Ovary (tissue), 9 donors: ENCODE data around the gene ACVR2A. TPM values are rescaled to one million over a fixed set of nuclear protein-coding genes. Genes with fewer than 3 reads are reported as not detected.

Experiments
- DNase-seq, 5 donors: peaks; one replicate each; pipeline ENCODE4 v3.0.0-alpha.2; 2019 to 2020
- H3K27ac ChIP-seq, 2 donors: fragments of 200-600 bp; one replicate each; pipeline versions ENCODE4 v1.5.1 to v1.8.0; 2019 to 2022
- H3K27me3 ChIP-seq: fragments of 200-600 bp; one replicate; pipeline ENCODE4 v1.8.0; 2022
- H3K36me3 ChIP-seq: fragments of 200-600 bp; sonication (generic); one replicate; pipeline ENCODE4 v1.5.1; 2019
- H3K4me1 ChIP-seq: one replicate; pipeline ENCODE4 v1.8.1; 2013; ENCODE audit warnings: mild to moderate bottlenecking, moderate library complexity; ENCODE audit not compliant: insufficient read depth
- H3K4me3 ChIP-seq: fragments of 200-600 bp; sonication (generic); one replicate; pipeline ENCODE4 v1.5.1; 2017
- H3K9me3 ChIP-seq, 2 donors: fragments of 200-600 bp in 1 of 2; sonication (generic) in 1 of 2; one replicate each; pipeline versions ENCODE4 v1.5.1 to v1.8.1; 2013 to 2019; ENCODE audit warnings: mild to moderate bottlenecking in 1 of 2, moderate library complexity in 1 of 2
- CTCF ChIP-seq, 3 donors: fragments of 450-650 bp in 2 of 3; fragments of 200-600 bp in 1 of 3; IDR thresholded peaks; one replicate each; pipeline versions ENCODE4 v1.5.1 to v1.8.0; 2016 to 2022; ENCODE audit warnings: antibody characterized with exemption in 3 of 3, mild to moderate bottlenecking in 1 of 3
- EP300 ChIP-seq: sonication (generic); formaldehyde crosslinking; IDR thresholded peaks from one replicate; pipeline ENCODE4 v1.6.1; 2017; ENCODE audit warnings: antibody characterized with exemption
- POLR2A ChIP-seq: fragments of 450-650 bp; IDR thresholded peaks from one replicate; pipeline ENCODE4 v1.6.1; 2017; ENCODE audit warnings: antibody characterized with exemption, mild to moderate bottlenecking, moderate library complexity
- WGBS, 3 donors: extraction: QIAGEN DNeasy Blood & Tissue Kit in 1 of 3; methylation state at CpG; one replicate each; pipeline versions ENCODE4 v1.1.5 to v1.1.7; 2013 to 2017; 5-methylcytosine and 5-hydroxymethylcytosine counted together
- intact Hi-C, 4 donors: fragments of 100-400 bp; cut with DNase I; formaldehyde crosslinking; loops; one replicate each; pipeline versions ENCODE4 v1.11.0 to v1.15.1; 2022 to 2023
- polyA plus RNA-seq, 2 donors: library from polyadenylated mRNA; stranded (reverse); fragments of 200-250 nt in 1 of 2; fragments of 350-450 nt in 1 of 2; fragmentation: Illumina TruSeq in 1 of 2; extraction: RNeasy Lipid Tissue Mini Kit (QIAGEN cat#74804) in 1 of 2; gene quantifications; one replicate each; pipeline ENCODE4 v1.2.3, GENCODE V29; 2013 to 2014
- total RNA-seq, 7 donors: library from RNA; depleted of rRNA in 2 of 7; stranded (reverse); fragments of >200 nt in 2 of 7; fragmentation: NEBNext Ultra II Directional in 3 of 7; extraction: Animal tissue kit (Norgen Biotek cat#: 25700) in 3 of 7; gene quantifications; one replicate each; pipeline versions ENCODE4 v1.1.0 to v1.2.4, GENCODE V29; 2016 to 2023
- donor health status: DM: no; HTN: no; CAD: no; lungs with moderate emphysema.
- donor health status: DM: no; HTN: no; CAD: no.
- donor health status: Bipolar disorder and iron deficiency.
- donor health status: DM: yes; HTN: yes; CAD: no.
- donor health status: DM: no; HTN: no; CAD: no.
- donor health status: DM: yes; HTN: yes; CAD: no.

ACVR2A gene
- total and polyA plus RNA-seq, 9 donors = 4.5 to 36.9 (median 21.4) TPM

- H3K4me3 ChIP-seq = no peak overlapping the region
- no peaks in the 10 kb centered on the region for H3K9me3 ChIP-seq
- no peak overlapping the region for H3K27ac ChIP-seq
- no peak for DNase-seq
- TF ChIP-seq POLR2A (no peak), CTCF (IDR thresholded peaks at IDR 0.05) (no peak), EP300 (no peak)
- intact Hi-C loops = no loop called here
- H3K4me1 ChIP-seq = peaks cover 2% of the 10 kb centered on the region
- H3K36me3 ChIP-seq = no peaks in the 10 kb centered on the region
- WGBS, 3 donors = 92 to 96% (median 93%) methylated on average over 1 of the region's 1 CpG
- H3K27me3 ChIP-seq = no peaks in the 10 kb centered on the region
Observed at GRCh38 chr2:147850838-147851237, 6.0 kb downstream of the ACVR2A start.

GRCh38 chr2:147851244-147851930 is 6.6 kb downstream of the ACVR2A start:
- Histone ChIP-seq H3K9me3 (no peaks in the 10 kb centered on the region), H3K4me1 (peaks cover 2% of the 10 kb centered on the region), H3K27ac (no peak overlapping the region), H3K4me3 (no peak overlapping the region), H3K36me3 (no peaks in the 10 kb centered on the region), H3K27me3 (no peaks in the 10 kb centered on the region)
- WGBS, 3 donors = 85 to 89% (median 86%) methylated on average over 1 of the region's 1 CpG
- intact Hi-C loops = no loop called here
- DNase-seq = no peak
- TF ChIP-seq POLR2A = no peak
- no peak for TF ChIP-seq EP300
- TF ChIP-seq CTCF (IDR thresholded peaks at IDR 0.05) = no peak

GRCh38 chr2:147854557-147855134 is 9.8 kb downstream of the ACVR2A start:
- H3K4me1 ChIP-seq = no peaks in the 10 kb centered on the region
- no peaks in the 10 kb centered on the region for H3K9me3 ChIP-seq
- H3K27me3 ChIP-seq = no peaks in the 10 kb centered on the region
- 95 to 99% (median 96%) methylated on average over 6 of the region's 6 CpGs for WGBS, 3 donors
- no peak for TF ChIP-seq EP300
- no peak for TF ChIP-seq POLR2A
- TF ChIP-seq CTCF (IDR thresholded peaks at IDR 0.05) = no peak
- no peak overlapping the region for H3K27ac ChIP-seq
- intact Hi-C loops = no loop called here
- H3K4me3 ChIP-seq = no peak overlapping the region
- no peaks in the 10 kb centered on the region for H3K36me3 ChIP-seq
- no peak for DNase-seq

- Histone ChIP-seq H3K36me3 (no peaks in the 10 kb centered on the region), H3K27ac (no peak overlapping the region), H3K9me3 (no peaks in the 10 kb centered on the region), H3K4me3 (no peak overlapping the region), H3K4me1 (no peaks in the 10 kb centered on the region), H3K27me3 (no peaks in the 10 kb centered on the region)
- intact Hi-C loops = no loop called here
- no peak for TF ChIP-seq EP300
- TF ChIP-seq CTCF (IDR thresholded peaks at IDR 0.05) = no peak
- TF ChIP-seq POLR2A = no peak
- no peak for DNase-seq
Observed at GRCh38 chr2:147855316-147855715, 10.5 kb downstream of the ACVR2A start.
